KOPT-K1 (cell line): Measurements from ENCODE around the gene CYTIP.
A peak's percentile ranks its signal among the peaks of the same experiment; 100 is the strongest.
"Not testable (repeated sequence)": the region's sequence is repeated elsewhere in the genome, so short reads cannot be mapped to it uniquely, and the experiment has no call there.

ENCODE experiments used
- H3K27ac ChIP-seq: fragments of 200-600 bp; sonication (generic); 2 replicates; pipeline ENCODE4 v1.5.1; 2016; ENCODE audit warnings: antibody characterized with exemption, mild to moderate bottlenecking, low read depth, low read length; ENCODE audit not compliant: poor library complexity, severe bottlenecking
- H3K36me3 ChIP-seq: fragments of 200-600 bp; sonication (generic); 2 replicates; pipeline ENCODE4 v1.5.1; 2017; ENCODE audit warnings: antibody characterized with exemption, mild to moderate bottlenecking, low read length, moderate library complexity; ENCODE audit not compliant: insufficient read depth
- H3K9me3 ChIP-seq: fragments of 200-600 bp; sonication (generic); 2 replicates; pipeline ENCODE4 v1.5.1; 2017; ENCODE audit warnings: antibody characterized with exemption, low read length, mild to moderate bottlenecking; ENCODE audit not compliant: insufficient read depth, poor library complexity, severe bottlenecking

Gene CYTIP

DNA sequence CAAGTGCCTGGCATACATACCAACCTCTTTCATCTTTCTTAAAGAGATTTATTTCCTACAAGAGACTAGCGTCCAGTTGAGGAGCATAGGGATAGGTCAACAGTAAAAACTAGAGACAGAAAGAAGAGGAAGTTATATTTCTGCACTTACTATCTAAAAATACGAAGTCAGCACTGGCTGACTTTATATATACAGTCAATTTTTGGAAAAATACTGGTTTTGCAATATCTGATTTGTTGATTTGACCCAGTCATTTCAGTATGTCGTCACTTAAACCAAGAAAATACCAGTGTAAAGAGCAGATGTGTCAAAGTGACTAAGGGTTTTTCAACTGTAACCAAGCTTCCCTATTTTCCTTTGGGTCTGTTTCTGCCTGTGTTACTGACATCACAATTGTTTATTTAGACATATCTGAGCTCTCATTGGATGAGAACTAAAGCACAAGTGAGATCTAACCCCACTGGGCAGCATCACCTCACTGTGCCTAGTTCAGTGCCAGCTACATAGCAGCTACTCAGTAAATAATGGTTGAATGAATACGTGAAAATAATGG, 23.0 kb downstream of the CYTIP start:
- no peaks in the 10 kb centered on the region for H3K36me3 ChIP-seq
- H3K27ac ChIP-seq: no peak overlapping the region
- no peaks in the 10 kb centered on the region for H3K9me3 ChIP-seq

DNA sequence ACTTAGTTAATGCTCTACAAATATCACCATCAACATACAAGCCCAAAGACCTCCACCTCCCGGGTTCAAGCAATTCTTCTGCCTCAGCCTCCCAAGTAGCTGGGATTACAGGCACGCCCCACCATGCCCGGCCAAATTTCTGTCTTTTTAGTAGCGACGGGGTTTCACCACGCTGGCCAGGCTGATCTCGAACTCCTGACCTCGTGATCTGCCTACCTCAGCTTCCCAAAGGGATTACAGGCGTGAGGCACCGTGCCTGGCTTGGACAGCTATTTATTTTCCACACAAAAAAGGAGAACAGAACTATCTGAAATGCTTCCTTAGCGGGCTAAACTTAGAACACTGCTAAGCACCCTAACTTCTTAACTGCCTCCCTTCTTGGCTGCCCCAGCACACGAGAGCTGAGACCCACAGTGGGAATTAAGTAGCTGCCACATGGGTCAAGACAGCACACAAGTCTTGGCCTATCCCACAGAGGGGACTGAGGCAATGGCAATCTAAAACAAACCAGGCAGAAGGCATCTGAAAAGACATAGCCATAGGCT, 24.8 kb downstream of the CYTIP start:
- H3K9me3 ChIP-seq: no peaks in the 10 kb centered on the region
- no peak overlapping the region for H3K27ac ChIP-seq
- H3K36me3 ChIP-seq: no peaks in the 10 kb centered on the region

DNA sequence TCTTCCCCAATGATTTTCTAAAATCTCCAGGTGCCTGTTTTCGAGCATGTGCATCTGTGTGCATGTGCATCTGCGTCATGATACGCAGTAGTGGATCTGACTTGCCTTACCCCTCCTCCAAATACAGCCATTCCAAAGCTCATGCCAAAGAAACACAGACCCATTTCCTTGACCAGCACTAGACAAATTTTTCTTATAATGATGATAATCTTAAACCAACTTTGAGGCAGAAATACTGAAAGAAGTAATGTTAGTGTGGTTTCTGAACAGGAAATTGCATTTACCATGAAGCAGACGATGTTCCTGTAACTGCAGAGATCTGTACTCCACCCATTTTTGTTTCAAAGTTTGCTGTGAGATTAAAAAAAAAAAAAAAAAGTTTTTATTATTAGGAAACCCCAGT, 25.6 kb downstream of the CYTIP start:
- Histone ChIP-seq H3K36me3 (no peaks in the 10 kb centered on the region), H3K9me3 (no peaks in the 10 kb centered on the region), H3K27ac (peak overlapping the region; percentile 31)

DNA sequence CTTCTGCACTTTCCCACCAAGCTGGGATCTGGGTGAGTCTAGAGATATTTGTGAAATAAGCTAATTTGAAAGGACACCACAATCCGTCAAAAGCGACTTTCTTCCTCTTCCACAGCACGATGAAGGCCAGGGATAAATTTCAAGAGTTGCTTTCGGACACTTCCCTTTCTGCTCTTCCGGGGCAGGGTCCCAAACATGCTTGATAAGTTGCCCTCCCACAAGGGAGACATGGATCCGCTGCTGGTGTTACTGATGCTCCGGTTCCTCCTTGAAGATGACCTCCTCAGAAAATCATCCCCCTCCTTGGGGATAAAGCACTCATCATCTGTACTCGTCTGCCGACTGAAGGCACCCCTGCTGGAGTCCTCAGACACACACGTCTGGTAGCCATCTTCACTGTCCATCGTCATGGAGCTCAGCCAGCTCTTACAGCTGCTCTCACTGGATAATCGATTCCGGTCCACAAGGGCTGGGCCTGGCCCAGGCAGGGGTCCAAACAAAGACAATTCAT, 28.2 kb downstream of the CYTIP start:
- Histone ChIP-seq H3K9me3 (no peaks in the 10 kb centered on the region), H3K36me3 (no peaks in the 10 kb centered on the region)

DNA sequence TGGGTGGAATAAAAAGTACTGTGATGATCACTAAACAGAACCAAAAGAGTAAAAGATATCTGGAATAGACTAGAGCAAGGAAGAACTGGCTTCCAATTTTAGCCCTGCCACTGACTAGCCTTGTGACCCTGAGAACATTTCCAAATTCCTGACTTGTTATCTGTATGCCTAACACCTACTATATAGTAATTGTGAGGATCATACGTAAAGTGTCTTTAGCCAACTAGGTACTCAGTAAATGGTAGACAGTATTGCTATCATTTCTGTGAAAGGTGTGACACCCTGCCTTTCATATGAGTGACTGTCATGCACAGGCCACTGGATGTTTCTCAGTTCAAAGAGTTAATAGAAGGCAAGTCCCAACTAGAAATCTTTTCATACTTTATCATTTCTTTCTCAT, 29.8 kb downstream of the CYTIP start:
- no peak overlapping the region for H3K27ac ChIP-seq
- H3K36me3 ChIP-seq: no peaks in the 10 kb centered on the region

More for the DNA sequence above, 28.2 kb downstream of the CYTIP start:
- H3K27ac ChIP-seq: no peak overlapping the region

DNA sequence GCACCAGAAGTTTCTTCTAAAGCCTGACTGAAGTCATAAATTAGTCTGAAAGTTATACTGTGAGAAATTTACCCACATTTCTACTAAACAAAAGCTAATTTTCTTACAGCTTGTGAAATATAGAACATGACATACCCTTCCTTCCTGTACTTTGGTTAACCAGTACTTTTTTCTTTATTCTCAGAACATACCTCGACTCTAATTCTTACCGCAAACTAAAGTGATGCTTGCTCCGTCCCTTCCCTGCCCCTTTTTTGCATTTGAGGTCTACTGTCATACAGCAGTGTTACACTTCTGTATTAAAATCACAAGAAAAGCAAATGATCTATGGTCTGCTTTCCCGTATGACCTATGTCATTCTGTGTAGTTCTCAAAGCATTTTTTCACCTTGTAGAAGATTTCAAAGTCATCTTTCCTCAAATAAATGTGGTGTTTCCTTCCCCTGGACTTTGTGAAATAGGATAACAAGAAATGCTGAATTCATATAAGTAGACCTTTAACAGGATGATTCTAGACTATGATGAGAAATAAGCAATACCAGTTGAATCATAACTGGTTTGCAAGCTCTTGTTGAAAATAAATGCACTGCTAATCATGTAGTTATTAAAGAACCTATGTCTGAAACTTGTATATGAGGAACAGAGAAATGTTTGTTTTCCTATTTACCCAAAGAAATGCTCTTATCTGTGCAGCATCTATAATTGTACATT, 30.4 kb downstream of the CYTIP start:
- Histone ChIP-seq H3K36me3 (no peaks in the 10 kb centered on the region), H3K27ac (no peak overlapping the region), H3K9me3 (no peaks in the 10 kb centered on the region)

More for the DNA sequence above, 29.8 kb downstream of the CYTIP start:
- no peaks in the 10 kb centered on the region for H3K9me3 ChIP-seq

DNA sequence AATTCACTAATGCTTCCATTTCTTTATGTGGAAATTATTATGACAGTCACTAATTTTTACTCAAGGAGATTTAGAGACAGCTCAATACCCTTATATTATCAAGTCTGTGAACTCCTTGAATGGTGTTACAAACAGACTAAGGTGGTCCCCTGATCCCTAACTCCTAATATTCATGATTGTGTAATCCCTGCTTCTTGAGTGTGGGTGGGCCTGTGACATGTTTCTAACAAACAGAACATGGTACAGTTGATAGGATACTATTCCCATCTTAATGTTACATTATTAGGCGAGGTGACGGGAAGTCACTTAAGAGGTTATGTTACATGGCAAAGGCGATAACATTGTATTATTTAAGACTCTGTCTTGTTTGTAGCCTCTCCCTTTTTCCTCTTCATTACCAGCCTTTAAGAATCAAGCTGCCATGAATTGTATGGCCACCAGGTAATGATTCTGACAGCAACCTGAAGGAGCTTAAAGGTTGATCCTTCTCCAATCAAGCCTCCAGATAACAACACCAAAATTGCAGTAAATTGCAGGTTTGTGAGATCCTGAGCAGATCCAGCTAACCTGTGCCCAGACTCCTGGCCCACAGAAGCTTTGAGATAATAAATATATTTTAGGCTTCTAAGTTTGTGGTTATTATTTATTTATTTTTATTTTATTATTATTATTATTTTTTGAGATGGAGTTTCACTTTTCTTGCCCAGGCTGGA, 32.1 kb downstream of the CYTIP start:
- Histone ChIP-seq H3K36me3 (no peaks in the 10 kb centered on the region), H3K9me3 (no peaks in the 10 kb centered on the region), H3K27ac (no peak overlapping the region)

DNA sequence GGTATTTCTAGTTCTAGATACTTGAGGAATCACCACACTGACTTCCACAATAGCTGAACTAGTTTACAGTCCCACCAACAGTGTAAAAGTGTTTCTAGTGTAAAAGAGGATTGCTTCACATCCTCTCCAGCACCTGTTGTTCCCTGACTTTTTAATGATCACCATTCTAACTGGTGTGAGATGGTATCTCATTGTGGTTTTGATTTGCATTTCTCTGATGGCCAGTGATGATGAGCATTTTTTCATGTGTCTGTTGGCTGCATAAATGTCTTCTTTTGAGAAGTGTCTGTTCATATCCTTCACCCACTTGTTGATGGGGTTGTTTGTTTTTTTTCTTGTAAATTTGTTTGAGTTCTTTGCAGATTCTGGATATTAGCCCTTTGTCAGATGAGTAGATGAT, 38.5 kb downstream of the CYTIP start:
- H3K27ac ChIP-seq, H3K36me3 ChIP-seq: not testable (repeated sequence)

DNA sequence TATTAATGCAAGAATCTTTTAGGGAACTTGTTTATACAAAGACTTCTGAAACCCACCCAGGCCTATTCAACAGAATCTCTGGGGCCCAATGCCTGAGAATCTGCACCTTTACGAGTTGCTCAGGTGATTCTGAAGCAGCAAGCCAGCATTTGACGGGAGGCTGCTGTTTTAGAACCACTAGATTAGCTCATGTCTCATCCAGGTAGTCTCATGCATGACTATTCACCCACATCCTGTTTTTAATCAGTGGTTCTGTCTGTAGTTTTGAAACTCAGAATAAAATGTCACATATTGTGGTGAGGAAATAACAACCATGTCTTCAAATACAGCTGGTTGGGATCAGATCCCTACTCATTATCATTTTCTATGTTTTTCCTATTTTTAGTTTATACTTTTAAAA, 39.5 kb downstream of the CYTIP start:
- H3K36me3 ChIP-seq: no peaks in the 10 kb centered on the region
- H3K27ac ChIP-seq: no peak overlapping the region
- H3K9me3 ChIP-seq: no peaks in the 10 kb centered on the region

More for the DNA sequence above, 38.5 kb downstream of the CYTIP start:
- not testable (repeated sequence) for H3K9me3 ChIP-seq

DNA sequence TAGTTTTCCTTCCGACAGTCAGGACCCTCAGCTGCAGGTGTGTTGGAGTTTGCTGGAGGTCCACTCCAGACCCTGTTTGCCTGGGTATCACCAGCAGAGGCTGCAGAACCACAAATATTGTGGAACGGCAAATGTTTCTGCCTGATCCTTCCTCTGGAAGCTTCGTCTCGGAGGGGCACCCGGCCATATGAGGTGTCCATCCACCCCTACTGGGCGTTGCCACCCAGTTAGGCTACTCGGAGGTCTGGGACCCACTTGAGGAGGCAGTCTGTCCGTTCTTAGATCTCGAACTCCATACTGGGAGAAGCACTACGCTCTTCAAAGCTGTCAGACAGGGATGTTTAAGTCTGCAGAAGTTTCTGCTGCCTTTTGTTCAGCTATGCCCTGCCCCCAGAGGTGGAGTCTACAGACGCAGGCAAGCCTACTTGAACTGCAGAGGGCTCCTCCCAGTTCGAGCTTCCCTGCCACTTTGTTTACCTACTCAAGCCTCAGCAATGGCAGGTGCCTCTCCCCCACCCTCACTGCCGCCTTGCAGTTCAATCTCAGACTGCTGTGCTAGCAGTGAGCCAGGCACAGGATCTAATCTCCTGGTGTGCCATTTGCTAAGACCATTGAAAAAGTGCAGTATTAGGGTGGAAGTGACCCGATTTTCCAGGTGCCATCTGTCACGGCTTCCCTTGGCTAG, 40.9 kb downstream of the CYTIP start:
- not testable (repeated sequence) for H3K9me3 ChIP-seq, H3K36me3 ChIP-seq, H3K27ac ChIP-seq

DNA sequence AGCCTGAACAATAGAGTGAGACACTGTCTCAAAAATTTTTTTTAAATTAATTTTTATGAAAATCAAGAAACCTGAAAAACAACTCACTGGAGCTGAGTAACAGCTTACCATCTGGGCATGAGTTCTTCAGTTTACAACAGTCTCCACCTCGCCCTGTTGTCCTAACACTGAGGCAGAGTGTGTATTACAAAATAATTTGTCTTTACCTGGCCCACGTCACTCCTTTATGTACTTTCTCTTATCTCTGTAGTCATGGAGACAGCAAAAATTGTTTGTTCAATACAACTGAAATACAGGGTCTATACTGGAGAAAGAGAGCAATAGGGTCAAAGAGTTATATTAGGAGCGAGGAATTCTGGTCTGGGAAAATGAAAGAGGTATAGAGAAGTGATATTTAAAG, 48.1 kb downstream of the CYTIP start:
- Histone ChIP-seq H3K36me3 (no peaks in the 10 kb centered on the region), H3K9me3 (no peaks in the 10 kb centered on the region), H3K27ac (no peak overlapping the region)

DNA sequence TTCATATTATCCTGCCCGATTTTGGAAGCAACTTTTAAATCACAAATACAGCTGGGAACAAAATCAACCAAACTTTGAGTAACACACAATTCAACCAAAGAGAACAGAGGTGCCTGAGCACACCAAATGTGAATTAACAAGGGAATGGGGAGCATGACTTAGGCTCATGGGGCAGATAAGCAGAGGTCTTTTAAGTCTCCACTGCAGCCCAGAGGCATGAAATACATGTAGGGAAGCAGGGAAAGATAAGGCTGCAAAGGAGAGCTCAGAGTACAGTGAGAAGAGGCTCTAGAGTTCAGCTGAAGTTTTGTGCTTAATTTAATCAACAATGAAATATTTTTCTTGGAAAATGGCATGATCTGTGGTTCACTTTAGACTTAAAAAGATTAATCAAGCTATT, 49.0 kb downstream of the CYTIP start:
- Histone ChIP-seq H3K27ac (no peak overlapping the region), H3K36me3 (no peaks in the 10 kb centered on the region), H3K9me3 (no peaks in the 10 kb centered on the region)

DNA sequence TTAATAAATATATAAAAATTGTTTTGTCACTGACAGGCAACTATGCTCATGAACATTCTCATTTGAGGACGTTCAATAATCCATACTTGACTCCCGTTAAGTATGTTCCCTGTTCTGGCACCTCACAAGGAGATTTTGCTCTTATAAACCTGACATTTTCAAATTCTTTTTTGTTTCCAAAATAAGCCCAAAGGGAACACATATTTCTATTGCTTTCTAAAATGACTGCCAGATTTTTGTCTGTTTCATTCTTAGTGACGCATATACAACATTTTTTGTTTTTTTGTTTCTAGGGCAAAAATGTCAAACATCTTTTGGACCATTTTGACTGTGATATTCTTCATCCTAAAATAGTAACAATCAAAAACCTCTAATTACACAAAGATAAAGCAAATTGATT, 50.5 kb downstream of the CYTIP start:
- no peaks in the 10 kb centered on the region for H3K36me3 ChIP-seq
- H3K27ac ChIP-seq: no peak overlapping the region
- no peaks in the 10 kb centered on the region for H3K9me3 ChIP-seq

DNA sequence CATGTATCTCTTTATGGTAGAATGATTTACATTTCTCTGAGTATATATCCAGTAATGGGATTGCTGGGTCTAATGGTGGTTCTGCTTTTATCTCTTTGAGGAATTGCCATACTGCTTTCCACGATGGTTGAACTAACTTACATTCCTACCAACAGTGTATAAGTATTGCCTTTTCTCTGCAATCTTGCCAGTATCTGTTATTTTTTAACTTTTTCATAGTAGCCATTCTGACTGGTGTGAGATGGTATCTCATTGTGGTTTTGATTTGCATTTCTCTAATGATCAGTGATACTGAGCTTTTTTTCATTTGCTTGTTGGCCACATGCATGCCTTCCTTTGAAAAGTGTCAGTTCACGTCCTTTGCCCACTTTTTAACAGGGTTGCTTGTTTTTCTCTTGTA, 55.1 kb downstream of the CYTIP start:
- no peaks in the 10 kb centered on the region for H3K9me3 ChIP-seq
- no peaks in the 10 kb centered on the region for H3K36me3 ChIP-seq
- no peak overlapping the region for H3K27ac ChIP-seq

DNA sequence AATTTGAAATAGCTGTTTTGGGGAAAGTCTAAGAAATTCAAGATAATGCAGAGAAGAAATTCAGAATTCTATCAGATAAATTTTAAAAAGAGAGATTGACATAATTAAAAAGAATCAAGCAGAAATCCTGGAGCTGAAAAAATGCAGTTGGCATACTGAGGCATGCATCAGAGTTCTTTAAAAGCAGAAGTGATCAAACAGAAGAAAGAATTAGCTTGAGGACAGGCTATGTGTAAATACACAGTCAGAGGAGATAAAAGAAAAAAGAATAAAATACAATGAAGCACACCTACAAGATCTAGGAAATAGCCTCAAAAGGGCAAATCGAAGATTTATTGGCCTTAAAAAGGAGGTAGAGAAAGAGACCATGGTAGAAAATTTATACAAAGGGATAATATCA, 57.1 kb downstream of the CYTIP start:
- Histone ChIP-seq H3K36me3 (no peaks in the 10 kb centered on the region), H3K9me3 (no peaks in the 10 kb centered on the region), H3K27ac (no peak overlapping the region)
